Measurements from ENCODE around the gene IGF1R.
A peak's percentile ranks its signal among the peaks of the same experiment; 100 is the strongest.

IGF1R gene

DNA sequence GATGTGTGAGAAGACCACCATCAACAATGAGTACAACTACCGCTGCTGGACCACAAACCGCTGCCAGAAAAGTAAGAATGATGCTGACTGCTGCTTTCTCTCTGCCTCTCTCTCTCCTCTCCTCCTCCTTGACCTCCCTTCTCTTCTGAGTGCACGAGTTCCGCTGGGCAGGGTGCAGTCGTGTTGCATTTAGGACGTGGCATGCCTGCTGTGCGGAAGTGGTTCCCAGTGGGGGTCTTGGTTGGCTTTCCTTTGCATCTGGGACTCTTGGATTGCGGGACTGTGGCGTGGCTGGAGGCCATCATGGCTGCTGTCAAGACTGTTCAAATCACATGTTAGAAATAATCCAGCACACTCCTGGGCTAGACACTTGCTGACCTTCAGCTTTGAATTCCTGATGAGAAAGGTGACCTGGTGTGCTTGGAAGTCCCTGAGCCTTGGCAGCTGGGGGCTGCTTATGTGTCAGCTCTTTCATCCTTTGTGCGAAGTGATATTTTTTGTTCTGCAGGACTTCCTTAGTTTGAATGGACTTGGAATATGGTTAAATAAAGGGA, 59.8 kb downstream of the IGF1R start:
- DNase-seq = no peak

- no peak for DNase-seq
These were observed 63.5 kb downstream of the IGF1R start for GRCh38 chr15:98711810-98712209.

DNA sequence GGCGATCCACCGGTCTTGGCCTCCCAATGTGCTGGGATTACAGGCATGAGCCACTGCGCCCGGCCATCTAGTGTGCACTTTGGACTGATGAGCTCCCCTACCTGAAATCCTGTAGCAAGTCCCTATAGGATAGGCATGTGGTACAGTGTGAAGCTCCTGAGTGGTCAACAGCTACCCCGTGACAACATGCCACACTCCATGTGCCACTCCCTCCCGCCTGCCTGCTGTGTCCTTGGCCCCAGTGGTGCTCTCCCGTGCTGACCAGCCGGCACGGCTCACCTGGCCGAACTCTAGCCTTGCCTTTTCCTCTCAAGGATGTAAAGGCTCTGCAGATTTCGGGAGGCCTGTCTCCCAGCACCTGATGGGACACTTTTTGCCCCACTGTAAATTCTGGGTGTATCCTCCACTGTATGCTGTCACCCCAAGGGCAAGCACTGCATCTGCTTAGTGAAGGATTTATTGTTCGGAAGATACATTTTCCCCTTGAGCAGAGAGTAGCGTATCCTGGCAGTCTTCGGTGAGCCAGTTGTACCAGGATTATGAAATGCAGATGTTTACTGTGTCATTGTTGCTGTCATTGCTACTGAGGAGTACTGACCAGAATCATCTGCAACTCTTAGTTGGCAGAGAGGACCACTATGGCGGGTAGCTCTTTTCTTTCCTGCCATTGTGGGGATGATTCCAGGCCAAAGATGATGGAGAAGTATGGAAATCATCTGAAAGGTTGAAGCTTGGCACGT, 64.7 kb downstream of the IGF1R start:
- DNase-seq = no peak

- DNase-seq = peak in 1 of 5 experiments; percentile 26
These were observed 65.3 kb downstream of the IGF1R start for GRCh38 chr15:98713585-98714001.

DNA sequence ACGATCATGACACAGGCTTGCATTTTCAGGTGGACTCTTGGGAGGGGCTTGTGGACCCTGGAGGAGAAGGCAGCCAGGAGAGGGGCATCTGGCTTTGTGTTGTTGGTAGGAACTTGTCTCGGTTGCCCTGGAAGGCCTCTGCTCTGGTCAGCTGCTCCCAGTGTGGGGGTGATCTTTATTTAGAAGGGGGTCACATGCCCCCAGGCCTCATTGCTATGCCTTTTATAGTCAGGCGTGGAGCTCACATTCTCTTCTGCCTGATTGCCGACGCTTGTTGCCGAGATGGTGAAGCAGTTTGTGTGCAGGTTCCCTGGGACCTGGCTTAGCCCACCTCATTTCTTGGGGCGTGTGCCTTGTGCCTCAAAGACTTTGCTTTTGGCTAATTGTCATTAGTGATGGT, 66.6 kb downstream of the IGF1R start:
- no peak for DNase-seq

DNA sequence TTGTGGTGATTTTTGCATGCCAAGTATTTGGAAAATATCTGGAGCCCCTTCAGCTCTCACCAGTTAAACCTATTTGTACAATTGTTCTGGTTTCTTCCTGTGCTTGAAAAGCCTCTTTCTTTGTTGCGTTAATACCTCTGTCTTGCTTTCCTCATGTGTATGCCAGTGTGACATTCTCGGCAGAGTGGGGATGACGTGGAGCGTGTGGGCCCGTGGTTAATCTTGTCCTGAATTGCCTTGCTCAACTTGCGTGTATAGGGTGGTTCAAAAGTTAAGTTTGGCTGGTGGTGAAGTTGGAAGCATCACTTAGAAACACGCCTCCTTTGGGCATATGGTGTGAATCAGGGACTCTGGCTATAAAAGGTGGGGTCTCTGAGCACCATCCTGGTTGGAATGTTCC, 67.1 kb downstream of the IGF1R start:
- no peak for DNase-seq

DNA sequence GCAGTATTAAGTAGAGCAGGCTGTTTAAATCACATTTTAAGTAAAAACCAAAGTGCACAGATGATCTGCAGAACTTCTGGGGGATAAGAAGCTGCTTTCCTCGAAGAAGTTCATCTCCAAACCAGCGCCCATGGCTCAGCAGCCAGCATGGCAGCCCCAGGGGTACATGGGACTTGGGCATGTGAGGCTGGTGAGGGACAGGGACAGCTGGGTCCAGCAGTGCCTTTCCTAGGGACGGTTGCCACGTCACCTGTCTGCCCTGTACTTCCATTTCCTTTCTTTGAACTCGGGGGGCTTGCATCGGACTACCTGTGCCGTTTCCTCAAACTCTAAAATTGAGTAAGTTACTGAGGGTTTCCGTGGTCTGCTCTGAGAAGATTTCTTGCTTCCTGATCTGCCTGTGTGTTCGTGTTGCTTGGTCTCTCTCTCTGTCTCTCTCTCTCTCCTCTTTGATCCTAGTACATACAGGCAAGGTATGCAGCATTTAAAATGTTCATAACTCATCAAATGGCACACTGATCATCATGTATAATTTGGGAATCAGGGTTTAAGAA, 67.6 kb downstream of the IGF1R start:
- DNase-seq = no peak

DNA sequence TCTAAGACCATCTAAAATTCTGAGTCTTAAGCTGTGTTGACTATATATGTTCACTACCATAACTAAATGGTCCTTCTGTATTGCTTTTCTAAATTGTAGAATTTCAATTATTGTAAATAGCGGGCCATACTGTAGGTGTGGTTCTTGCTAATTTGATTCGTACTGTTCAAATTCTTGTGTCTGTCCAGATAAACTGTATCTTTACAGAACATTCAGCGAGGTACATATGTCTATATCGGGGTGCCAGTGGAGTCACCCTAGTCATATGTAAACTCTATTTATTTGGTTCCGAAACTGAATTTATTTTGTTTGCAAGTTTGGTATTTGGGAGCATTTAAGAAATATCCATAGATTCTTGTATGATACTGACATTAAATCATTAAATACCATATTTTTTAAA, 69.0 kb downstream of the IGF1R start:
- no peak for DNase-seq

GRCh38 chr15:98717942-98718341, 69.6 kb downstream of the IGF1R start:
- DNase-seq = no peak

- DNase-seq = no peak
These were observed 70.2 kb downstream of the IGF1R start for GRCh38 chr15:98718426-98719136.

- DNase-seq = no peak
These were observed 70.9 kb downstream of the IGF1R start for GRCh38 chr15:98719137-98719740.

GRCh38 chr15:98720031-98720430, 71.7 kb downstream of the IGF1R start:
- DNase-seq = no peak

GRCh38 chr15:98720577-98721565, 72.5 kb downstream of the IGF1R start:
- no peak for DNase-seq

GRCh38 chr15:98722209-98722608, 73.9 kb downstream of the IGF1R start:
- no peak for DNase-seq

GRCh38 chr15:98722645-98723044, 74.3 kb downstream of the IGF1R start:
- no peak for DNase-seq

- DNase-seq = no peak
These were observed 74.9 kb downstream of the IGF1R start for GRCh38 chr15:98723195-98723594.

- DNase-seq = no peak
These were observed 75.7 kb downstream of the IGF1R start for GRCh38 chr15:98724048-98724447.

DNA sequence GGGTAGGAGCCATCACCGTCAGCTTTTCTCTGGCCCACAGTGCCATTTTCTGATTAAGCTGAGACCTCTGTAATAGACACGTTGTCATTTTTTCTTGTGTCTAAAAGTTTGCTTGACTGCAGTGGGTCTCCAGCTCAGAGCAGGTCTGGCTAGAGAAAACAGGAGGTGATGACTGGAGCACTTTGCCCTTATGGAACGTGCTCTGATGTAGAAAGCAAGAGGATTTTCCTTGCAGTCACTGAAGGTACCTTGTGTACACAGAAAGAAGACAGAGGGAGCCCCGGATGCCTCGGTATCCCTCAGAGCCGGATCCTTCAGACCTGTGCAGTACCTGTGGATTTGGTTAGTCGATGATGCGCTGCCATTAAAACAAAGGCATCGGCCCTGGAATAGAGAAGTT, 76.2 kb downstream of the IGF1R start:
- DNase-seq = no peak

- DNase-seq = no peak
These were observed 77.5 kb downstream of the IGF1R start for GRCh38 chr15:98725874-98726273.

DNA sequence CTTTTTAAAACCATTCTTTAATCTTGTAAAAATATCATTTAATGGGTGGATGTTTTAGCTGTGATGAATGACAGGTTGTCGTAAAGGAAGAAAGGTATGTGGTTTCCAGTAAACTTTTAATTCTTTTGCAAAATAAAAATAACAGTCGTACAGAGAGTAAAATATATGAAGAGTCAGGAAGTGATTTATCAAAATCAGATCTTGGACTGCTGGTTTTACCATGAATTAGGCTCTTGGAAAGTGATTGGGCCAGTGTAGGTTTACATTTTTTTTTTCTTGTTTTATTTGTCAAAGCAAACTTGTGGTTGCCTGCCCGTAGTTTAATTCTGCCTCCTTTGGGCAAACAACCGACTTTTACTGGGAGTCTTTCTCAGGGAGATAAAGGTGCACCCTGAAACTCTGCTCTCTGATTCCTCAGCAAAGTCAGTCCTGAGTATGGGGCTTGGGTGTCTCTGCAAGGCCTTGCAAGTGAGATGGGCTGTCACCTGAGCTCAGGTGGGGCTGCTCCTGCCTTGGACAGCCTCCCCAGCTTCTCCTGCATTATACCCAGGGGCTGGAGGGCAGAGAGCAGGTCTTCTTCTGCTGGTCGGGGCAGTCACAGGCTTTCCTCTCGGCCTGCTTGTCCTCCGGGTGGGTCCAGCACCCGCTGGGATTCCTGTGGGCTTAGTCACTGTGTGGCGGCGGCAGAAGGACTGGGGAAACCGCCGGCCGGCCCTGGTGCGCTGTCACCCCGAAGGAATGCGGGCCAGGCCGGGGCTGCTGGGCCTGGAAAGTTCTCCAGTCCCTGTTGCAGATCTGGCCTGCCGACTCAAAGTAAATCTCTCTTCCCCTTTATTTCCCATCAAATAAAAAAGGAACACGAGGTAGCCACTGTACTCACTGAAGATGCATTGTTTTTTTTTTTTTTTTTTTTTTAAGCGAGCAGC, 79.0 kb downstream of the IGF1R start:
- no peak for DNase-seq

Data from T-helper 2 cell (primary cell).